Measurements from ENCODE around the gene TARS1. TPM values are rescaled to one million over a fixed set of nuclear protein-coding genes. Genes with fewer than 3 reads are reported as not detected.

Gene TARS1
- total RNA-seq, 3 donors from 2014 or later (not counting 1 experiment from before 2014, with no cell fraction given), result 59.9 to 74.8 (median 64.6) TPM

DNA sequence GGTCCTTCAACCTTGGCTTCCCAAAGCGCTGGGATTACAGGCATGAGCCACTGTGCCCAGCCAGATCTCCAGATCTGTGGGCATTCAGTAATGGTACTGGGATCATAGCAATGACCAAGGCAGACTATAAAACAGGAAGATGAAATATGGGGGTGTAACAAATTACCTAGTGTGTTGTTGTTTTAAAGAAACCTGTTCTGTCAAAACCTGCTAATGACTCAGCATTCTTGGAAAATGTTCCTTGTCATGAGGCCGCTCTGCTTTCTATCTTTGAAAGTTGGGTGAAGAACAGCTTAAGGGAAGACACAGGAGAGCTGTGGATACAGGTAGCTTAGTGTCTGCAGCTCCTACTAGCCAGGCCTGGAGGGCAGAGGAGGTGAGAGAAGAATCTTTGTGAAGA is 19.4 kb downstream of the TARS1 start:
- H3K9me3 ChIP-seq (ENCODE audit: control insufficient read depth, insufficient read depth, low read length), result no peaks in the 10 kb centered on the region
- H3K4me1 ChIP-seq (ENCODE audit: control insufficient read depth, insufficient read depth, low read length), result no peaks in the 10 kb centered on the region
- H3K27me3 ChIP-seq (ENCODE audit: control insufficient read depth, insufficient read depth, low read length), result no peaks in the 10 kb centered on the region
- no peaks in the 10 kb centered on the region for H3K27me3 Mint-ChIP-seq (ENCODE audit: low read depth in 2 of 2)
- TF ChIP-seq, protein P1, sequence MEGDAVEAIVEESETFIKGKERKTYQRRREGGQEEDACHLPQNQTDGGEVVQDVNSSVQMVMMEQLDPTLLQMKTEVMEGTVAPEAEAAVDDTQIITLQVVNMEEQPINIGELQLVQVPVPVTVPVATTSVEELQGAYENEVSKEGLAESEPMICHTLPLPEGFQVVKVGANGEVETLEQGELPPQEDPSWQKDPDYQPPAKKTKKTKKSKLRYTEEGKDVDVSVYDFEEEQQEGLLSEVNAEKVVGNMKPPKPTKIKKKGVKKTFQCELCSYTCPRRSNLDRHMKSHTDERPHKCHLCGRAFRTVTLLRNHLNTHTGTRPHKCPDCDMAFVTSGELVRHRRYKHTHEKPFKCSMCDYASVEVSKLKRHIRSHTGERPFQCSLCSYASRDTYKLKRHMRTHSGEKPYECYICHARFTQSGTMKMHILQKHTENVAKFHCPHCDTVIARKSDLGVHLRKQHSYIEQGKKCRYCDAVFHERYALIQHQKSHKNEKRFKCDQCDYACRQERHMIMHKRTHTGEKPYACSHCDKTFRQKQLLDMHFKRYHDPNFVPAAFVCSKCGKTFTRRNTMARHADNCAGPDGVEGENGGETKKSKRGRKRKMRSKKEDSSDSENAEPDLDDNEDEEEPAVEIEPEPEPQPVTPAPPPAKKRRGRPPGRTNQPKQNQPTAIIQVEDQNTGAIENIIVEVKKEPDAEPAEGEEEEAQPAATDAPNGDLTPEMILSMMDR (IDR thresholded peaks at IDR 0.05), result no peak
- H3K4me3 ChIP-seq (ENCODE audit: low read length), result no peak overlapping the region
- H3K36me3 Mint-ChIP-seq, result peaks cover 47% of the 10 kb centered on the region
- DNase-seq (no peak), ATAC-seq (no peak)
- H3K27ac ChIP-seq (ENCODE audit: low read length), result no peak overlapping the region
- intact Hi-C loops (cut with micrococcal nuclease), result no loop called here
- no peak overlapping the region for H3K4me3 Mint-ChIP-seq
- H3K36me3 ChIP-seq (ENCODE audit: control insufficient read depth, insufficient read depth, low read length), result peaks cover 95% of the 10 kb centered on the region
- H3K4me1 Mint-ChIP-seq, result no peaks in the 10 kb centered on the region
- no peaks in the 10 kb centered on the region for H3K9me3 Mint-ChIP-seq
- no peak overlapping the region for H3K27ac Mint-ChIP-seq
- 98% methylated on average over 2 of the region's 2 CpGs for WGBS (ENCODE audit: insufficient coverage)

DNA sequence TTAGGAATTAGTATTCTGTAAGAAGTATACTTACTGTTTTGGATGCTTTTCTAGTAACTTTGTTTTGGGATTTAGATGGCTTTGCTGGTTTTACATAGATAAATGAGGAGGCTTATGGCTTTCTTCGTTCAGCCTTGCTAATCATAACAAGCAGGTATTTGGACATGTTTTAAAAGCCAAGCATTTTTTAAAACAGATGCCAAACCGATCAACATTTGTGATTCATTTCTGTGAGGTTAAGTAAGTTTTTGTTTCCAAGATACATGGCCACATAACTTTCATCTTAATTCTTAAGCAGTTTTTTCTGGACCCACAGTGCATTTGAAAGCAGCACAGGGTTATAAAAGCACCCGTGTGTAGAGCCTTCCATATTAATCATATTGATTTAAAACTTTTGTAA is 21.7 kb downstream of the TARS1 start:
- Histone ChIP-seq H3K4me1 (ENCODE audit: control insufficient read depth, insufficient read depth, low read length) (no peaks in the 10 kb centered on the region), H3K27me3 (ENCODE audit: control insufficient read depth, insufficient read depth, low read length) (no peaks in the 10 kb centered on the region), H3K27ac (ENCODE audit: low read length) (no peak overlapping the region), H3K36me3 (ENCODE audit: control insufficient read depth, insufficient read depth, low read length) (peaks cover 91% of the 10 kb centered on the region), H3K4me3 (ENCODE audit: low read length) (no peak overlapping the region), H3K9me3 (ENCODE audit: control insufficient read depth, insufficient read depth, low read length) (no peaks in the 10 kb centered on the region)
- peaks cover 52% of the 10 kb centered on the region for H3K36me3 Mint-ChIP-seq
- H3K4me1 Mint-ChIP-seq, result no peaks in the 10 kb centered on the region
- H3K27ac Mint-ChIP-seq, result no peak overlapping the region
- intact Hi-C loops (cut with micrococcal nuclease), result no loop called here
- H3K4me3 Mint-ChIP-seq, result no peak overlapping the region
- DNase-seq (no peak), ATAC-seq (no peak)
- TF ChIP-seq, protein P1 (IDR thresholded peaks at IDR 0.05), result no peak
- no peaks in the 10 kb centered on the region for H3K27me3 Mint-ChIP-seq (ENCODE audit: low read depth in 2 of 2)
- 96% methylated on average over 3 of the region's 3 CpGs for WGBS (ENCODE audit: insufficient coverage)
- H3K9me3 Mint-ChIP-seq, result no peaks in the 10 kb centered on the region

DNA sequence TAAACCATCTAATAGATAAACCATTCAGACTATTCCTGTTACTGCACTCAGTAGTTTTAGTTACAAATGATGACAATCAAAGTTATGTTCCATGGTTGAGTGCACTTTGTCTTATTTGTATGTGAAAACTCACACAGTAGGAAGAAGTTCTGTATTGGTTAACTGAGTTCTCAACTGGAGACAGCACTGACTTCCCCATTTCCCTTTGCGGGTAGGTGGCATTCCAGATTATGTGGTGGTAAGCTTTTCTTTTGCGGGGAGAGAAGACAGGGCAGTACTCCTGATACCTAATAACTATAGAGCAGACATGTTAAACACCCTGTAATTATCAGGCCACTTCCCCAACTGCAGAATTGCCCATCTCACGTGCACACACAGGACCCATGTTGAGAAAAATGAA is 24.4 kb downstream of the TARS1 start:
- H3K9me3 Mint-ChIP-seq, result no peaks in the 10 kb centered on the region
- no CpG with 5 or more reads among the region's 3 CpGs for WGBS (ENCODE audit: insufficient coverage)
- intact Hi-C loops (cut with micrococcal nuclease), result no loop called here
- no peaks in the 10 kb centered on the region for H3K4me1 ChIP-seq (ENCODE audit: control insufficient read depth, insufficient read depth, low read length)
- H3K27ac Mint-ChIP-seq, result no peak overlapping the region
- peaks cover 50% of the 10 kb centered on the region for H3K36me3 Mint-ChIP-seq
- H3K4me3 Mint-ChIP-seq, result no peak overlapping the region
- no peak overlapping the region for H3K27ac ChIP-seq (ENCODE audit: low read length)
- no peak overlapping the region for H3K4me3 ChIP-seq (ENCODE audit: low read length)
- no peaks in the 10 kb centered on the region for H3K27me3 ChIP-seq (ENCODE audit: control insufficient read depth, insufficient read depth, low read length)
- no peak for ATAC-seq
- DNase-seq, result no peak
- H3K4me1 Mint-ChIP-seq, result no peaks in the 10 kb centered on the region
- TF ChIP-seq, protein P1 (IDR thresholded peaks at IDR 0.05), result no peak
- peaks cover 87% of the 10 kb centered on the region for H3K36me3 ChIP-seq (ENCODE audit: control insufficient read depth, insufficient read depth, low read length)
- no peaks in the 10 kb centered on the region for H3K27me3 Mint-ChIP-seq (ENCODE audit: low read depth in 2 of 2)
- H3K9me3 ChIP-seq (ENCODE audit: control insufficient read depth, insufficient read depth, low read length), result no peaks in the 10 kb centered on the region

GRCh38 chr5:33468775-33469435 is 28.1 kb downstream of the TARS1 start:
- Mint-ChIP-seq H3K4me1 (no peaks in the 10 kb centered on the region), H3K9me3 (no peaks in the 10 kb centered on the region), H3K27ac (no peak overlapping the region), H3K4me3 (no peak overlapping the region), H3K27me3 (ENCODE audit: low read depth in 2 of 2) (no peaks in the 10 kb centered on the region), H3K36me3 (peaks cover 22% of the 10 kb centered on the region)
- Histone ChIP-seq H3K36me3 (ENCODE audit: control insufficient read depth, insufficient read depth, low read length) (peaks cover 57% of the 10 kb centered on the region), H3K27me3 (ENCODE audit: control insufficient read depth, insufficient read depth, low read length) (no peaks in the 10 kb centered on the region), H3K9me3 (ENCODE audit: control insufficient read depth, insufficient read depth, low read length) (no peaks in the 10 kb centered on the region), H3K27ac (ENCODE audit: low read length) (no peak overlapping the region), H3K4me1 (ENCODE audit: control insufficient read depth, insufficient read depth, low read length) (no peaks in the 10 kb centered on the region), H3K4me3 (ENCODE audit: low read length) (no peak overlapping the region)
- DNase-seq (no peak), ATAC-seq (no peak)
- WGBS (ENCODE audit: insufficient coverage), result 95% methylated on average over 9 of the region's 9 CpGs
- TF ChIP-seq, protein P1 (IDR thresholded peaks at IDR 0.05), result no peak
- intact Hi-C loops (cut with micrococcal nuclease), result no loop called here

Measured in natural killer cell (primary cell).